ENCODE results near the gene ZNF425.
"Not testable (repeated sequence)": the region's sequence is repeated elsewhere in the genome, so short reads cannot be mapped to it uniquely, and the experiment has no call there.

ZNF425 gene, protein sequence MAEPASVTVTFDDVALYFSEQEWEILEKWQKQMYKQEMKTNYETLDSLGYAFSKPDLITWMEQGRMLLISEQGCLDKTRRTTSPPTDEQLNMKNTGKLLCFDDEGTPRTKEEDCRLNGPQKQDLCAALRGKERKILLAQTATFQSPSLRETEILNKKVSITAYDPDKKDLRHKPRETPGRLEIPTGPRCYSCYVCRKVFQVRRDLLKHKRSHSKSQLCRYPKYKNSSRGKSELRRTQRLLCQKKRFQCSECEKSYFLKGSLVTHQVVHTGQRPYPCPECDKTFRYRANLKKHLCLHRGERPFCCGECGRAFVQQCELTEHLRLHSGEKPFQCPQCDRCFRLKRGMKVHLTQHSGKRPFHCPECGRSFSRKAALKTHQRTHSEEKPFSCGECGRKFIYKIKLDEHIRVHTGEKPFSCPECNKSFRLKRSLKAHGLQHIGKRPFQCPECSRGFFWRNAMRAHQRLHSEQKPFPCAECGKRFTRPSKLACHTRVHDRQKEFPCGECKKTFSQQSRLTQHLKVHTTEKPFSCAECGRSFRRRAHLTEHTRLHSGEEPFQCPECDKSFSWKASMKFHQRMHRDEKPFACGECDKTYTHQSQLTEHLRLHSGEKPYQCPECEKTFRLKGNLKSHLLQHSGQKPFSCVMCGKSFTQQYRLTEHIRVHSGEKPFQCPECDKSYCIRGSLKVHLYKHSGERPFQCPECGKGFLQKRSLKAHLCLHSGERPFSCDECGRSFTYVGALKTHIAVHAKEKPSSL

DNA sequence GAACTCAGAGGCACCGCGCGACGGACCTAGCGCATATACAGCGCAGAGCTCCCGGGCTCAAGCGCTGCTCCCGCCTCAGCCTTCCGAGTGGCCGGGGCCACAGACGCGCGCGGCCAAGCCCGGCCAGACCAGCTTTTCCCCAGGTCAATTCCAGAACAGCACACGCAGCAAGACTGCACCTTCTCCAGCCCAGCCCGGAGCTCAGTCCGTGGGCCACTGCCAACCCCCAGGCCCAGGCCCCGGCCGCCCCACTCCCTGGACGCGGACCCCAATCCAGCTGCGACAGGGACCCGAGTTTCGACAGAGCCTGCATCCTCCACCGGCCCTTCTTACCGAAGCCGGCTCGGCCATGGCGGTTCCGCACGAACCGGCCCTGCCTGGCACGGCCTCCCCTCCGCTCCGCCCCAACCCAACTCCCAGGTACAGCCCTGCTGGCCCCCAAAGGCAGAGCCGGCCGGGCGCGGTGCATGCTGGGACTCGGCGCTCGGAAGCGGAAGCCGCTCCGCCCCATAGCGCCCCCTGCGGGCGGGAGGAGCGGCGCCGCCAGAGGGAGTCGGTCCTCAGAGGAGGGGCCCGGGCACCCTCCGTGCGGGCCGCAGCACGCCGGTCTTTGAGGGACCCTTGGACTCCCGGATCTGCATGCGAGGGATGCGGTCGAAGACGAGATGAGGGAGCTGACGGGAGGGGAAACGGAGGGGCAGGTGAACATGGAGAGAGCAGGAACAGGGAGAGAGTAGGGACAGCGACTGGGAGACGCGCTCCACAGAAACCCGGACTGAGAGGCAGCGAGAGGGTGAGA, at the start of gene ZNF425:
Gene ZNF425, minus strand, starts transcription at position 462 of the 799 bp plus-strand sequence. Its CDS starts 111 bp downstream, at position 351.
- peak; percentile 16 to 93 (median 86) for DNase-seq

DNA sequence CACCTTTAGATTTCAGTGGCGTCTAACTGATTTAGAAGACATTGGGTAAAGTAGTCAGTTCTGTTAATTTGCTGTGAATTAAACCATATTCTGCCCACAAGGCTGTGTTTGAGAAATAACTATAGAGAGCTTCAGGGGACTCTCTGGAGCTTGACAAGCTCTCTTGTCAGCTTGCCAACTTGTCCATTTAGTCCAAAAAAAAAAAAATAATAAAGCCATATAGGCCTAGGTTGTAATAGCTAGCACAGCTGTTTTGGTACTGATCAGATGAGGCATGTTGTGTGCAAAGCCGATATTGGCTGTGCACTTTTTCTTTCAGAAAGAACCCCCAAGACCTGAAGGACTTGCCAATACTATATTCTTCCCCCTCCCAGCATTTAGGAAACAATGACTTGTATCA, 49.0 kb upstream of the ZNF425 start:
- no peak for DNase-seq

DNA sequence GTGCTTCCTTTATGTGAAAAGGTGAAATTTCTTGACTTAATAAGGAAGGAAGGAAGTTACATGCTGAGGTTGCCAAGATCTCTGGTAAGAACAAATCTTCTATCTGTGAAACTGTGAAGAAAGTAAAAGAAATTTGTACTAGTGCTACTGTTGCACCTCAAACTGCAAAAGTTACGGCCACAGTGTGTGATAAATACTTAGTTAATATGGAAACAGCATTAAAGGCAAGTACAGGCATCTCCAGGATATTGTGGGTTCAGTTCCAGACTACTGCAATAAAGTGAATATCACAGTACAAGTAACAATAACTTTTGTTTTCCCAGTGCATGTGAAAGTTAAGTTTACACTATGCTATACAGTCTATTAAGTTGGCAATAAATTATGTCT, 46.4 kb upstream of the ZNF425 start:
- DNase-seq: no peak

DNA sequence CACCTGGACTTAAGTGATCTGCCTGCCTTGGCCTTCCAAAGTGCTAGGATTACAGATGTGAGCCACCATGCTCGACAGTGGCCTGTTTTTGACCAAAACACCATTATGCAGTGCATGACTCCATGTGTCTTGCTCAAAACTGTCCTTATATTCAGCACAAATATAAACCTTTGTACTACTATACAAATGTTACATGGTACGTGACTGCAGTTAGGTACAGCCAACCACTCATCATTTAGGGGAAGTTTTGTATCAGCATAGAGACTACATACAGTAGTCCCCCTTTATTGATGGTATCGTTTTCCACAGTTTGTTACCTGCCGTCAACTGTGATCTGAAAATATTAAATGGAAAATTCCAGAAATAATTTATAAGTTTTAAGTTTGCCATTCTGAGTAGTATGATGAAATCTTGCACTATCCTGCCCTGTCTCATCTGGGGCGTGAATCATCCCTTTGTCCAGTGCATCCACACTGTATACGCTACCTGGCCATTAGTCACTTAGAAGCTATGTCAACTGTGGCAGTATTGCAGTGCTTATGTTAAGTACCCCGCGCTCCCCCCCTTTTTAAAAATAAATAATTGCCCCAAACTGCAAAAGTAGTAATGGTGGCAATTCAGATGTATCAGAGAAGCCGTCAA, 45.9 kb upstream of the ZNF425 start:
- DNase-seq: no peak

DNA sequence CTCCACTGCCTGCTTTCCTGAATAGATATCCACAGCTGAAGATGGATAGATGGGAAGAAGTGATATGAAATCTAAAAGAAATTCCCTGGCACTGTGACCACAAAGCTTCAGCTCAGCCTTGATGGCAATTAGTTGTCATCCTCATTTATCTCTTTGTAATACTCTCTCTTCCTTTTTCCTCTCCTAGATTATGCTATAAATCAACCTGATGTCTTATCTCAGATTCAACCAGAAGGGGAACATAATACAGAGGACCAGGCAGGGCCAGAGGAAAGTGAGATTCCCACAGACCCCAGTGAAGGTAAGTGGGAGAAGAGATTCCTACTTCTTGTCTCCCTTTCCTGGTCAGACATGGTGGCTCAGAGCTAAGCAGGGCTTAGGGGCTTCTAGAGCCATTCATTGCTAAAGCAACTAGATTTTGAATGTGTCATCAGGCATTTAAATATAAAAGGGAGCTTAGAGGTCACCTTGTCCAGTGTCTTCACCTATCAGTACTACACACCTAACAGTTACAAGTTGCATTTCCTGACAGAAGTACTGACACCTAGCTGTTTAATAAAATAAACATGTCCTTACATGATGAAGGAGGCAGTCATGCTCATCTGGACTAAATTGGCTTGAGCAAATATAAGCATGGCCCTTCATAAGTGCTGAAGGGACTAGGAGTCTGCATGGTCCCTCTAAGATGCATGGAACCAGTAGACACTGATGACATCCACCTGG, 40.7 kb upstream of the ZNF425 start:
- no peak for DNase-seq

DNA sequence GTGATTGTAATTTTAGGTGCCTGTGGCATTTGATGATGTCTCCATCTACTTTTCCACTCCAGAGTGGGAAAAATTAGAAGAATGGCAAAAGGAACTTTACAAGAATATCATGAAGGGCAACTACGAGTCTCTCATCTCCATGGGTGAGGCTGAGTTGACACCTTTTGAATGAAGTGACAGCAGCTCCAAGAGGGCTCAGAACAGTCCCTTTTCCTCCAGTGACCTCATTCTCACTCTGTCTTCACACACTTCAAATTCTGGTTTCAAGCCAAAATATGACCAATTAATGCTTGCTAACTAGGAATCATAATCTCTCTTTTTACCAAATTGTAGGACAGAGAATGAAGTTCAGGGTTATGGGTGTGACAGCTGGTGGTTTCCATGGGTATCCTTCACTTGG, 40.0 kb upstream of the ZNF425 start:
- no peak for DNase-seq

DNA sequence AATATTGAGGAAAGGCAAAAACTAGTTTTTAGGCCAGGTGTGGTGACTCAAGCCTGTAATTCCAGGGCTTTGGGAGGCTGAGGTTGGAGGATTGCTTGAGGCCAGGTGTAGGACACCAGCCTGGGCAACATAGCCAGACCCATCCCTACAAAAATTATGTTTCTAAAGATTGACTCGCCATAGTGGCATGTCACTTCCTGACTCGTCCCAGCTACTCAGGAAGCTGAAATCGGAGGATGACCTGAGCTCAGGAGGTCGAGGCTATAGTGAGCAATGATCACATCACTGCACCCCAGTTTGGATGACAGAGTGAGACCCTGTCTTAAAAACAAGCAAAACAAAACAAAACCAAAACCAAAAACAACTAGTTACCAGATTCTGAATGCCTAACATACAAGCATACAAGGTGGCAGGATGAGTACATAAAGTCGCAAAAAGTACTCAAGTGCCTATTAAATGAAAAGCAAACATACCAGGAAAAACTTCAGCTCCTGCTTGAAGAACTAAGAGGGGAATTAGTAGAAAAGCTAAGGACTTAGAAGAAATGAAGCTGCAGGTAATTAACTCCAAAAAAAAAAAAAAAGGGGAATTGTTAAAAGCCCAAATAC, 35.2 kb upstream of the ZNF425 start:
- DNase-seq: no peak

DNA sequence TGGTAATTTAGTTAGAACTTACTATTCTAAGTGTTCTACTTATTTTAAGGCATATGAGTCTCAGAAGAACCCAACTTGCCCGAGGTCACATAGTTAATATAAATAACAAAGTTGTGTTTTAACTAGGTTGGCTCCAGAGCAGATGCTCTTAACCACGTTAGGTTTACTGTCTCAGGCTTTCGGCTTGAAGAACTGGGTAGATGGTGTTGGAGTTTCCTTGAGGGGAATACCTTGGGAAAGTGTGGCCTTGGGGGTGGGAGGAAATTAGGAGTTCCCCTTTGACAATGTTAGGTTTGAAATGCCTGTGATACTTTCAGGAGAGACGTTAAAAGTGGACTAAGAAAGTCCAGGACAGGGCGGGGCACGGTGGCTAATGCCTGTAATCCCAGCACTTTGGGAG, 30.8 kb upstream of the ZNF425 start:
- DNase-seq: no peak

DNA sequence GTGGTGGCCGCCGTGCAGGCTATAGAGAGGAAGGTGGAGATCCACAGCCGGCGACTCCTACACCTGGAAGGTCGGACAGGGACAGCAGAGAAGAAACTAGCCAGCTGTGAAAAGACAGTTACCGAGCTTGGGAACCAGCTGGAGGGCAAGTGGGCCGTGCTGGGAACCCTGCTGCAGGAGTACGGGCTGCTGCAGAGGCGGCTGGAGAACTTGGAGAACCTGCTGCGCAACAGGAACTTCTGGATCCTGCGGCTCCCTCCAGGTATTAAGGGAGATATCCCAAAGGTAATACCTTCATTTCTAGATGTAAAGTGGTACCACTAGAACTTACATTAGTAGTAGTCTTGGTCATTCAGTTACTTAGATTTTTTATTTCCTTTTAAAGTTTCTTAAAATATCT, 27.9 kb upstream of the ZNF425 start:
- DNase-seq: no peak

DNA sequence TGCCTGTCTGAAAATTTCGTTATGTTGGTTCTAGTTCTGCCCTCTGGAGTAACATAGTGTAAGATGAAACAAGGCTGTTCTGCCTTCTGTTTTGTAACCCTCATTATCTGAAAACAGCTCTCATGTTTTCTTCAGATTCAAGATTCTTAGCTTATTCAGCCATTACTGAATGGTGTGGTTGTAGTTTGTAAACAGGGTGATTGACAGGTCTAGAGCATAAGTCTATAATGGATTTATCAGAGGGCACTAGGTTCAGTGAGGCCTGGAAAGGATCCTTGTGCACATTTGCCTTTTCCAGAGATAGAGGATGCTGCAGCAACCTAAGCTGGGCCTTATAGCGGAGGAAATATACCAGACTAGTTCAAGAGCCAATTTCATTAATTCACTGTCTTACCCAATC, 27.2 kb upstream of the ZNF425 start:
- no peak for DNase-seq

DNA sequence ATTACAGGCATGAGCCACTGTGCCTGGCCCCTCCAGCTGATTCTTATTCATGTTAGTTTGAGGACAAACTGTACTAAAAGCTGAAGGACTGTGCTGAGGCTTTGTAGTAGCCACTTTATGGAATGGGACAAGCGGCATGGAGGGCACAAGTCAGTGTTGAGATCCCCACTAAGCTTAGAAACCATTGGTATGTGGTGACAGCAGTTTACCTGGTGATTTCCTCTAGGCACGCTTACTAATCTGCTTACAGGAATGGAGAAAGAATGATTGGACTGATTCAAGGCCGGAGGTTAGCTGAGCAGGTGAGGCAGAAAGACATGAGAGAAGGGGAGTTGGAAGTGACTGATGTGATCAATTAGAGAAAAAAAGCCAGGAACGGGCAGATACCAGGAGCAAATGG, 24.9 kb upstream of the ZNF425 start:
- no peak for DNase-seq

DNA sequence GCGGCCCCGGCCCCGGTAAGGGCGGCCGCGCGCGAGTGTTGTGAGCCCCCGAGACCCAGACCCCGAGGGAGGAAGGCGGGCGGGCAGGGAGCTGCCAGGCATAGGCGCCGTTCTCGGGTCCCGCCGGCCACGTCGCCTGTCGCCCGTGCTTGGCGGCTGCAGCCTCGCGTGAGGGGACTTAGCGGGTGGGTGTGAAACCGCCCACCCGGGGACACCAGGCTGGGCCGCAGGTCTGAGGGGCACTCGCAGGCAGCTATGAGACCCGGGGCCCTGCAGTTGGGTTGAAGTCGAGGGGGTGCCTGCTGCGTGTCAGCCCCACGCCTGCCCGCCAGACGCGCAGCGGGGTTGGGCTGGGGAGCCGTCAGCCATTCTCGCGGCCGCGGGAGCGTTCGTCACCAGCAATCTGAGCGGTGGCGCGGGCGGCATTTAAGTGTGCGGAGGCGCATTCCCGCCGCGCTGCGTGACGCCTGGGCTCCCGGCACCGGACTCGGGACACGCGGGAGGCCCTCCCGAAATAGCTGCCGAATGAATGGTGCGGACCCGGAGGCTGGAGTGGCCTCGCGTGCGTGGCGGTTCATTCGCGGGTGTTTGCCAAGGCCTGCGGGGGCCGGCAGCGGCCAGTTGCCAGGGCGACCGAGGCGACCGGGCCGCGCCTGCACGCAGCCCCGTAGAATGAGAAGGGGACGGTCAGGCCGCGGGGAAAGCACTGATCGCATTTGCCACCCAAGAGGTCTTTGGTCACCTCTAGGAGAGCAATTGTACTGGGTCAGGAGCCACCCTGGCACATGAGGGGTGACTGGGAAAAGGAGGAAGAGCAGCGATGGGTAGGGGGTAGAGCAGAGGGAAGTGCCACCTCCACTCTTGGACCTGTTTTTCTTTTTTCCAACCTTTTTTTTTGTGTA, 21.9 kb upstream of the ZNF425 start:
- peak in 47 of 56 donors; percentile 11 to 73 (median 50) for DNase-seq

DNA sequence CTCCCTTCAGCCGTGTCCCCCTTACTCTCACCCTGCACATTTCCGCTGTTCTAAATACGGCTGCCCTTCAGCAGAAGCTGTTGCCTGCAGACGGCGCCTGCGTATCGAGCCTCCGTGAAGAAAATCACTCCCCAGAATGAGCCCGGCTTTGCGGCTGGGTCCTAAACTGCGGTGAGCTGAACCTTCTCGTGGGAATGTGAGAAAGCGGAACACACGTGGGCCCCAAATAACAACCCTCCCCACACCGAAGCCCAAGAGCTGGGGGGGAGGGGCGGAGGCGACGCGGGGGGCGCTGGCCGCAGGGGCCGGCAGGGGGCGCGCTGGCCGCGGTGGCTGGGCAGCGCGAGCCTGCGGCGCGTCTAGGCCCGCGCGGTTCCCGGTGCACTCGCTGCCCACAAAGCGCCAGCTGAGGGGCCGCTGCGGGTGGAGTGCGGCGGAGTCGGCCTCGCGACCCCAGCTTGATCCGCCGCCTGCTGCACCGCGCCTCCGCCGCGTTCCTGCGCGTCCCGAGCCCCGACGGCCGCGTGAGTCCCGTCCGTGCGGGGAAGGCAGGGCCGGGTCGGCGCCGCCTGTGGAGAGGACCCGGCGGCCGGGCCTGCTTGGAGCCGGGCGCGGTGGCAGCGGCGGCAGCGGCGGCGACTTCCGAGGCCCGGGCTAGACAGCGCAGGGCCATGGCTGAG, 21.1 kb upstream of the ZNF425 start, which contains the start of gene ZNF398:
Gene ZNF398, plus strand, starts transcription at position 382 of the 680 bp plus-strand sequence. Its CDS starts 290 bp downstream, at position 672.
- peak in 54 of 56 donors; percentile 19 to 87 (median 72) for DNase-seq

DNA sequence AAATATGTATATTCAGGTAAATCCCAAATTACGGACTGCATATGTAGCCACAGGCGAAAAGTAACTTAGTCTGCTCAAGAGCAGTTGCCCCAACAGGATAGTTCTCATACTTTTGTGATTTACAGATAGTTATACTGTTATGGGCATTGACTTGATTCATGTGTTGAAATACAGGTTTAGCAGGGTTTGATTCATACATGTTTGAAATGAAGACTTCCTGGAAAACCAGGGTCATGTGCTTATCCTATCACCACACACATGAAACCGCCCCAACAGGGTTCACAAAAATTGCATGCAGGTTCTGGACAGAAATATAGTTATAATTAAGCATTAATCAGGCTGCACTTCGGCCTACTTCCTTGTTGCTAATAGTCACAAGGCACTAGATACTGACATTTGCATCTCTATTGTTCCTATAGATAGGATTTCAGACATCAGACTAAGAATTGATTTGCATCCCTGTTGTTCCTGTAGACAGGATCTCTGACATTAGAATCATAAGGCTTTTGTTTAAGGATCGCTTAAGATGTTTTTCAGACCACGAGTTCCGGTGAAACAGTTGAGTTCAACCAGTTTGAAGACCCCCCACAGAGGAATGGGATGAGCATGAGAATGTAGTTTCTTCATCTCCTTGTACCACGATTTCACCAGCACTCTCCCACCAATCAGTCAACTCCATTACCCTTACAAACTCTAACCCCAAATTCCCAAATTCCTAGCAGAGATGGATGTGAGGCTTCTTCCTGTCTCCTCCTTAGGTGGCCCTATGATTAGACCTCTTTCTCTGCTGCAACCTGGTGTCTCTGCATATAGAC, 19.1 kb upstream of the ZNF425 start:
- no peak for DNase-seq

DNA sequence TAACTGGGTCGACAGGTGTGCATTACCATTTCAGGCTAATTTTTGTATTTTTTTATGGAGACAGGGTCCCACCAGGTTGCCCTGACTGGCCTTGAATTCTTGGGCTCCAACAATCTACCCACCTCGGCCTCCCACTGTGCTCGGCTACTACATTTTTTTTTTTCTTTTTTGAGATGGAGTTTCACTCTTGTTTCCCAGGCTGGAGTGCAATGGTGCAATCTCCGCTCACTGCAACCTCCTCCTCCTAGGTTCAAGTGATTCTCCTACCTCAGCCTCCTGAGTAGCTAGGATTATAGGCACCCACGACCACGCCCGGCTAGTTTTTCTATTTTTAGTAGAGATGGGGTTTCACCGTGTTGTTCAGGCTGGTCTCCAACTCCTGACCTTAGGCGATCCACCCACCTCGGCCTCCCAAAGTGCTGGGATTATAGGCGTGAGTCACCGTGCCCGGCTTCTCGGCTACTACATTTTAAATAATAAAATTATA, 18.4 kb upstream of the ZNF425 start:
- DNase-seq: not testable (repeated sequence)

DNA sequence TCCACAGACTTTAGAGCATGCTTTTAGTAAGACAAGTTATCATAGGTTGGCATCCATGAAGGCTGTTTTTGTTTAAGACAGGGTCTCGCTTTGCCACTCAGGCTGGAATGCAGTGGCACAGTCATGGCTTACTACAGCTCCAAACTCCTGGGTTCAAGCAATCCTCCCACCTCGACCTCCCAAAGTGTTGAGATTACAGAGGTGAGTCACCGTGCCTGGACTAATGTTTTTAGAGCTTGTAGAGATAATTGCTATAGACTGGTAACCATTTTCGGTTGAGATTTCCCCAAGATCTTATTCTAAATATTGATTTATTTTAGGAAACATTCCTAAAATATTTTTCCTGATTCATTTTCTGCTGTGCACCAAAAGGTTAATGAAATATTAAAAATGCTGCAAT, 15.8 kb upstream of the ZNF425 start:
- no peak for DNase-seq

DNA sequence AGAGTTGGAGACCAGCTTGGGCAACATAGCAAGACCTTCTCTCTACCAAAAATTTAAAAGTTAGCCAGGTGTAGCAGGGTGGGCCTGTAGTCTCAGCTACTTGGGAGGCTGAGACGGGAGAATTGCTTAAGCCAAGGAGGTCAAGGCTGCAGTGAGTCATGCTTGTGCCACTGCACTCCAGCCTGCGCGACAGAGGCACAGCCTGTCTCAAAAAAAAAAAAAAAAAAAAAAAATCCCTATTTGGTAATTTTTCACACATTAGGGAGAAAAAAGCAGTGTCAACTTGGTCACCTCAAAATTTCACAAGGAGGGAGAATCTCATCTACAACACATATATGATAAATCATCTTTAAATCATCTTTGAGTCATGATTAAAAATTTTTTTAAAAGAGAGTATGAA, 14.7 kb upstream of the ZNF425 start:
- DNase-seq: no peak

Measured in nucleus accumbens (tissue), 56 donors.